Esophagus muscularis mucosa (tissue), 3 donors: Measurements from ENCODE around the gene LMBRD1.

Experiments used
- CTCF ChIP-seq, 3 experiments: fragments of 200-600 bp in 2 of 3; fragments of 450-650 bp in 1 of 3; sonication (generic) in 2 of 3; IDR thresholded peaks; one replicate each; pipeline ENCODE4 v1.5.1; 2017 to 2019; ENCODE audit warnings: antibody characterized with exemption in 3 of 3, mild to moderate bottlenecking in 2 of 3, moderate library complexity in 1 of 3
- POLR2A ChIP-seq: fragments of 450-650 bp; IDR thresholded peaks from one replicate; pipeline ENCODE4 v1.6.1; 2017; ENCODE audit warnings: antibody characterized with exemption, moderate library complexity, mild to moderate bottlenecking, low read depth

GRCh38 chr6:69792292-69792691, 4.5 kb downstream of the LMBRD1 start:
- TF ChIP-seq CTCF (IDR thresholded peaks at IDR 0.05) (no peak), POLR2A (no peak)
